ENCODE results near the gene CRHR1. TPM values are rescaled to one million over a fixed set of nuclear protein-coding genes. Genes with fewer than 3 reads are reported as not detected.

The CRHR1 gene
- polyA plus RNA-seq, 1 donor (not counting 4 experiments of a cell fraction or from before 2014, with no cell fraction given): not detected

DNA sequence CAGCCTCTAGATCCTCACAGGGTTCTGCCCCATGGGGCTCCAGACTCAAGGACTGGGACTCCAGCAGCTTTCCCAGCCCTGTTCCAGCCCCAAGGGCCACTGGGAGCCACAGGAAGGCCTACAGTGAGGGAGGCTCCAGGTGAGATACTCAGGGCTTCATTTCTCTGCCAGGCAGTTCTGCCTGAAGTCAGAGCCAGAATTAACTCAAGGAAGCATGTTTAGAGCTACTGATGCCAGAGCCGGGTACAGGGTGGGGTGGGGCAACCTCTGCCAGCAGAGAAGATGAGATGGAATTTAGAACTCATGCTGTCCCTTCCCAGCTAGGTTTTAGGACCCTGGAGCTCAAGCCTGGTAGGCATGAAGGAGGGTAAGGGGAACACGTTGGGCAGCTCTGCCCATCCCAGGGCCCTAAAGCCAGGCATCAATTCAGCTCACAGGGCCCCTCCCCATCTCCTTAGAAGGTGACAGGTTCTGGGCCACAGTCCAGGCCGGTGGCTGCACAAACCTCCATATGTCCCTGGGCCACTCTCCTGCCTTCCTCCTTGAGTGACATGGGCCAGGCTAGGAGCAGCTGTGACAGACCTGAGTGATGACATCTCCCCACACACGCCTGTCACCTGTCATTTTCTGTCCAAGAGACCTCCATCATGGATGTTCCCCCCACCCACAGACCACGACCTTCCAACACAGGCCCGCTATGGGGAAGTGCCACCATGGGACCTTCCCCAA, 36.1 kb downstream of the CRHR1 start:
- Histone ChIP-seq H3K9ac (ENCODE audit: control insufficient read depth, extremely low read depth, insufficient read depth, low read length) (no peak overlapping the region), H3K9me3 (ENCODE audit: control insufficient read depth, low read depth, low read length) (no peaks in the 10 kb centered on the region), H3K4me2 (ENCODE audit: control insufficient read depth, extremely low read depth, insufficient read depth, low read depth, low read length) (no peak overlapping the region), H3K4me3 (ENCODE audit: control insufficient read depth in 2 of 3, extremely low read depth in 1 of 3, insufficient read depth in 2 of 3, low read depth in 1 of 3, low read length in 3 of 3) (no peak overlapping the region), H3K4me1 (ENCODE audit: control insufficient read depth, extremely low read depth, insufficient read depth, low read length) (no peaks in the 10 kb centered on the region), H4K20me1 (ENCODE audit: control insufficient read depth, extremely low read depth, insufficient read depth, low read length) (no peaks in the 10 kb centered on the region), H3K36me3 (ENCODE audit: control insufficient read depth in 2 of 2, extremely low read depth in 1 of 2, insufficient read depth in 2 of 2, low read length in 2 of 2) (no peaks in the 10 kb centered on the region), H3K27ac (ENCODE audit: control insufficient read depth, insufficient read depth, low read length) (no peak overlapping the region), H3K9me1 (ENCODE audit: control insufficient read depth, extremely low read depth, insufficient read depth, low read length) (no peaks in the 10 kb centered on the region), H3K79me2 (ENCODE audit: control insufficient read depth, insufficient read depth, low read length) (no peaks in the 10 kb centered on the region), H2AFZ (ENCODE audit: control insufficient read depth, low read length) (no peak overlapping the region), H3K27me3 (ENCODE audit: control insufficient read depth, extremely low read depth, insufficient read depth, low read length) (peaks cover 11% of the 10 kb centered on the region)
- dilution Hi-C loops (cut with MboI; ENCODE audit: extremely low pct_ligation_motif_present, low sequenced_read_pairs): no loop called here
- FAIRE-seq (no peak), DNase-seq (ENCODE audit: low read depth, low spot score) (no peak)
- TF ChIP-seq, protein P1, sequence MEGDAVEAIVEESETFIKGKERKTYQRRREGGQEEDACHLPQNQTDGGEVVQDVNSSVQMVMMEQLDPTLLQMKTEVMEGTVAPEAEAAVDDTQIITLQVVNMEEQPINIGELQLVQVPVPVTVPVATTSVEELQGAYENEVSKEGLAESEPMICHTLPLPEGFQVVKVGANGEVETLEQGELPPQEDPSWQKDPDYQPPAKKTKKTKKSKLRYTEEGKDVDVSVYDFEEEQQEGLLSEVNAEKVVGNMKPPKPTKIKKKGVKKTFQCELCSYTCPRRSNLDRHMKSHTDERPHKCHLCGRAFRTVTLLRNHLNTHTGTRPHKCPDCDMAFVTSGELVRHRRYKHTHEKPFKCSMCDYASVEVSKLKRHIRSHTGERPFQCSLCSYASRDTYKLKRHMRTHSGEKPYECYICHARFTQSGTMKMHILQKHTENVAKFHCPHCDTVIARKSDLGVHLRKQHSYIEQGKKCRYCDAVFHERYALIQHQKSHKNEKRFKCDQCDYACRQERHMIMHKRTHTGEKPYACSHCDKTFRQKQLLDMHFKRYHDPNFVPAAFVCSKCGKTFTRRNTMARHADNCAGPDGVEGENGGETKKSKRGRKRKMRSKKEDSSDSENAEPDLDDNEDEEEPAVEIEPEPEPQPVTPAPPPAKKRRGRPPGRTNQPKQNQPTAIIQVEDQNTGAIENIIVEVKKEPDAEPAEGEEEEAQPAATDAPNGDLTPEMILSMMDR (optimal IDR thresholded peaks at IDR 0.05 in 1 of 3, IDR thresholded peaks at IDR 0.05 in 1 of 3, conservative IDR thresholded peaks at IDR 0.05 in 1 of 3; ENCODE audit: extremely low read depth in 1 of 3, insufficient read depth in 2 of 3, low read length in 3 of 3): no peak
- TF ChIP-seq EZH2 (IDR thresholded peaks at IDR 0.05; ENCODE audit: low read length): no peak

DNA sequence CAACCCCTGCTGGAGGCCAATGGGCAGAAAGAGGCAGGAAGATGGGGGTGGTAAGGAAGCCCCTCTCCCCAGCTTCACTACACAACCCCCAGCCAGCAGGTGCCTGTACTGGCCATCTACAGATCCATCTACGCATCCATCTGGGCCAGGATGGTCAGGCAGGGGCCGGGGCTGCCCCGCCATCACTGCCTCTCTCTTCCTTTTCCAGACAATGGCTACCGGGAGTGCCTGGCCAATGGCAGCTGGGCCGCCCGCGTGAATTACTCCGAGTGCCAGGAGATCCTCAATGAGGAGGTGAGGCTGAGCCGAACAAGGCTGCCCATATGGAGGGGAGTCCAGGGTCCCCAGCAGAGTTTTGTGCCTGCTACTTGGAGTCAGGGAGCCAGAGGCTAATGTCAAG, 37.0 kb downstream of the CRHR1 start:
- FAIRE-seq (no peak), DNase-seq (ENCODE audit: low read depth, low spot score) (no peak)
- H4K20me1 ChIP-seq (ENCODE audit: control insufficient read depth, extremely low read depth, insufficient read depth, low read length): peaks cover 2% of the 10 kb centered on the region

More for the DNA sequence above, 37.0 kb downstream of the CRHR1 start:
- Histone ChIP-seq H3K27me3 (ENCODE audit: control insufficient read depth, extremely low read depth, insufficient read depth, low read length) (peaks cover 11% of the 10 kb centered on the region), H3K9me1 (ENCODE audit: control insufficient read depth, extremely low read depth, insufficient read depth, low read length) (no peaks in the 10 kb centered on the region), H3K9me3 (ENCODE audit: control insufficient read depth, low read depth, low read length) (no peaks in the 10 kb centered on the region), H3K4me3 (ENCODE audit: control insufficient read depth in 2 of 3, extremely low read depth in 1 of 3, insufficient read depth in 2 of 3, low read depth in 1 of 3, low read length in 3 of 3) (no peak overlapping the region), H2AFZ (ENCODE audit: control insufficient read depth, low read length) (no peak overlapping the region), H3K79me2 (ENCODE audit: control insufficient read depth, insufficient read depth, low read length) (no peaks in the 10 kb centered on the region), H3K4me1 (ENCODE audit: control insufficient read depth, extremely low read depth, insufficient read depth, low read length) (no peaks in the 10 kb centered on the region), H3K4me2 (ENCODE audit: control insufficient read depth, extremely low read depth, insufficient read depth, low read depth, low read length) (no peak overlapping the region), H3K36me3 (ENCODE audit: control insufficient read depth in 2 of 2, extremely low read depth in 1 of 2, insufficient read depth in 2 of 2, low read length in 2 of 2) (no peaks in the 10 kb centered on the region), H3K9ac (ENCODE audit: control insufficient read depth, extremely low read depth, insufficient read depth, low read length) (no peak overlapping the region), H3K27ac (ENCODE audit: control insufficient read depth, insufficient read depth, low read length) (no peak overlapping the region)
- TF ChIP-seq, protein P1 (optimal IDR thresholded peaks at IDR 0.05 in 1 of 3, IDR thresholded peaks at IDR 0.05 in 1 of 3, conservative IDR thresholded peaks at IDR 0.05 in 1 of 3; ENCODE audit: extremely low read depth in 1 of 3, insufficient read depth in 2 of 3, low read length in 3 of 3): no peak
- dilution Hi-C loops (cut with MboI; ENCODE audit: extremely low pct_ligation_motif_present, low sequenced_read_pairs): no loop called here

Data from keratinocyte (primary cell).